GM23248 (cell line): ENCODE data around the gene MSX2. TPM values are rescaled to one million over a fixed set of nuclear protein-coding genes. Genes with fewer than 3 reads are reported as not detected.

Experiments used
- DNase-seq: peaks from one replicate; pipeline ENCODE4 v3.0.0-alpha.2; 2015
- H2AFZ ChIP-seq: fragments of 200-600 bp; sonication (generic); 2 replicates; pipeline ENCODE4 v1.6.1; 2016; ENCODE audit warnings: antibody characterized with exemption
- H3F3A ChIP-seq: fragments of 200-600 bp; sonication (generic); 2 replicates; pipeline ENCODE4 v1.6.1; 2016; ENCODE audit warnings: mild to moderate bottlenecking, antibody characterized with exemption, mixed run types; ENCODE audit not compliant: insufficient read depth
- H3K27ac ChIP-seq: fragments of 200-600 bp; sonication (generic); 2 replicates; pipeline ENCODE4 v1.5.1; 2016; ENCODE audit warnings: mild to moderate bottlenecking
- H3K27me3 ChIP-seq: fragments of 200-600 bp; sonication (generic); replicated peaks from 2 replicates; pipeline ENCODE4 v1.6.1; 2016; ENCODE audit warnings: mild to moderate bottlenecking; ENCODE audit not compliant: insufficient read depth
- H3K36me3 ChIP-seq: fragments of 200-600 bp; sonication (generic); 2 replicates; pipeline ENCODE4 v1.6.1; 2016; ENCODE audit warnings: low read depth, mild to moderate bottlenecking
- H3K4me1 ChIP-seq: fragments of 200-600 bp; sonication (generic); 2 replicates; pipeline ENCODE4 v1.6.1; 2016; ENCODE audit warnings: mild to moderate bottlenecking; ENCODE audit not compliant: insufficient read depth
- H3K4me2 ChIP-seq: fragments of 200-600 bp; sonication (generic); one replicate; pipeline ENCODE4 v1.6.1; 2016; ENCODE audit warnings: mild to moderate bottlenecking; ENCODE audit not compliant: unreplicated experiment
- H3K4me3 ChIP-seq: fragments of 200-600 bp; sonication (generic); 2 replicates; pipeline ENCODE4 v1.5.1; 2016; ENCODE audit warnings: mild to moderate bottlenecking
- H3K79me2 ChIP-seq: fragments of 200-600 bp; sonication (generic); 2 replicates; pipeline ENCODE4 v1.6.1; 2016; ENCODE audit warnings: mild to moderate bottlenecking; ENCODE audit not compliant: insufficient read depth
- H3K9ac ChIP-seq: fragments of 200-600 bp; sonication (generic); 2 replicates; pipeline ENCODE4 v1.6.1; 2016; ENCODE audit warnings: mild to moderate bottlenecking
- H3K9me2 ChIP-seq: fragments of 200-600 bp; sonication (generic); 2 replicates; pipeline ENCODE4 v1.6.1; 2016; ENCODE audit warnings: mixed run types, mild to moderate bottlenecking, moderate library complexity; ENCODE audit not compliant: insufficient read depth
- H3K9me3 ChIP-seq: fragments of 200-600 bp; sonication (generic); one replicate; pipeline ENCODE4 v1.6.1; 2017; ENCODE audit warnings: low read depth
- H4K20me1 ChIP-seq: fragments of 200-600 bp; sonication (generic); 2 replicates; pipeline ENCODE4 v1.6.0; 2016; ENCODE audit not compliant: insufficient read depth
- EZH2 ChIP-seq: fragments of 200-600 bp; sonication (generic); IDR thresholded peaks from 2 replicates; pipeline ENCODE4 v1.6.1; 2018; ENCODE audit warnings: antibody characterized with exemption, mild to moderate bottlenecking; ENCODE audit not compliant: insufficient read depth, poor library complexity, severe bottlenecking
- EZH2phosphoT487 ChIP-seq: fragments of 200-600 bp; sonication (generic); IDR thresholded peaks from 2 replicates; pipeline ENCODE4 v1.6.1; 2018; ENCODE audit warnings: antibody characterized with exemption, moderate library complexity, mild to moderate bottlenecking, low read depth; ENCODE audit not compliant: insufficient read depth
- whole genome bisulfite sequencing, 2 experiments: methylation state at CpG; one replicate each; pipeline ENCODE4 v1.1.6; 2015 to 2017; ENCODE audit warnings: low lambda C conversion rate in 2 of 2, low coverage in 1 of 2; ENCODE audit errors: missing lambda C conversion rate in 2 of 2; 5-methylcytosine and 5-hydroxymethylcytosine counted together
- in situ Hi-C: fragments of 300-500 bp; cut with MboI; formaldehyde crosslinking; loops from 2 replicates; pipeline ENCODE4 v1.15.0; 2020
- polyA plus RNA-seq: library from polyadenylated mRNA; unstranded; fragments of >200 nt; fragmentation: Nextera tagmentation; extraction: Ambion mirVana; gene quantifications from 2 replicates; pipeline ENCODE4 v1.2.1, GENCODE V29; 2016
- total RNA-seq: library from RNA; depleted of rRNA; stranded (reverse); fragments of >200 nt; shearing (Covaris generic); gene quantifications from 2 replicates; pipeline ENCODE4 v1.2.3, GENCODE V29; 2014

MSX2 gene
- total and polyA plus RNA-seq, 2 experiments from 2014 or later: 2.4 TPM

DNA sequence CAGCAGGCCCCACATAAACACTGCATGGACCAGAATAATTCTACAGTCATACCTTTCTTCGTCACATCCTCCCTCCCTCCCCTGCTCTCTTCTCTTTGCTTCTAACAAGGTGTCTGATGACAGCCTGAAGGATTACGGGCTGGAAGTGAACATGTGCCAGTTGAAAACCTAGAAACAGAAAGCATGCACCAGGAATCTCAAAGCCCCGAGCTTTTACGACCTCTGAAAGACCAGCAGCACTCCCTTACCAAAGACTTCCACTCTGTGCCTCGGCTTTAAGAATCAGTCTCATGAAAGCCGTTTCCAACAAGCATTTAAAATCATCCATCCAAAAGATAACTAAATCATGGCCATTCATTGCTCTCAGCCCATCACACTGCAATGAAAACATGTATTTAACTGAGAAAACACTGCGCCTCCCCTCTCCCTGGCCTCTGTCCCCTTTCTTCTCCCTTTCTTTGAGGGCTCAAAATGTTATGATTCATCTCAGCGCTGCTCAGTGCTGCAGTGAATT is 21.3 kb downstream of the MSX2 start:
- Histone ChIP-seq H3K27me3 (peaks cover 15% of the 10 kb centered on the region), H4K20me1 (no peaks in the 10 kb centered on the region), H3K4me3 (no peak overlapping the region), H3F3A (no peaks in the 10 kb centered on the region), H3K27ac (no peak overlapping the region), H3K36me3 (no peaks in the 10 kb centered on the region), H3K9ac (no peak overlapping the region), H3K9me3 (no peaks in the 10 kb centered on the region), H3K79me2 (no peaks in the 10 kb centered on the region), H3K4me1 (no peaks in the 10 kb centered on the region), H3K9me2 (no peaks in the 10 kb centered on the region), H2AFZ (no peak overlapping the region), H3K4me2 (no peak overlapping the region)
- in situ Hi-C loops: no loop called here
- WGBS, 2 experiments: 59 to 61% methylated on average over 8 of the region's 8 CpGs
- TF ChIP-seq EZH2phosphoT487: no peak
- no peak for TF ChIP-seq EZH2
- DNase-seq: no peak

- no peaks in the 10 kb centered on the region for H3K79me2 ChIP-seq
- peak overlapping the region; percentile 87 for H2AFZ ChIP-seq
- H3K27ac ChIP-seq: no peak overlapping the region
- in situ Hi-C loops: no loop called here
- H3K9ac ChIP-seq: peak overlapping the region; percentile 50
- TF ChIP-seq EZH2phosphoT487 (no peak), EZH2 (no peak)
- peaks cover 21% of the 10 kb centered on the region for H3K27me3 ChIP-seq
- 0 to 5% methylated on average over 3 of the region's 3 CpGs for WGBS, 2 experiments
- no peaks in the 10 kb centered on the region for H3K4me1 ChIP-seq
- no peaks in the 10 kb centered on the region for H3K9me2 ChIP-seq
- H3K9me3 ChIP-seq: no peaks in the 10 kb centered on the region
- peak overlapping the region; percentile 77 for H3K4me3 ChIP-seq
- peak; percentile 79 for DNase-seq
- no peaks in the 10 kb centered on the region for H4K20me1 ChIP-seq
- no peaks in the 10 kb centered on the region for H3K36me3 ChIP-seq
- peak overlapping the region; percentile 97 for H3K4me2 ChIP-seq
- no peaks in the 10 kb centered on the region for H3F3A ChIP-seq
These were observed 26.3 kb downstream of the MSX2 start for GRCh38 chr5:174750711-174751110.

DNA sequence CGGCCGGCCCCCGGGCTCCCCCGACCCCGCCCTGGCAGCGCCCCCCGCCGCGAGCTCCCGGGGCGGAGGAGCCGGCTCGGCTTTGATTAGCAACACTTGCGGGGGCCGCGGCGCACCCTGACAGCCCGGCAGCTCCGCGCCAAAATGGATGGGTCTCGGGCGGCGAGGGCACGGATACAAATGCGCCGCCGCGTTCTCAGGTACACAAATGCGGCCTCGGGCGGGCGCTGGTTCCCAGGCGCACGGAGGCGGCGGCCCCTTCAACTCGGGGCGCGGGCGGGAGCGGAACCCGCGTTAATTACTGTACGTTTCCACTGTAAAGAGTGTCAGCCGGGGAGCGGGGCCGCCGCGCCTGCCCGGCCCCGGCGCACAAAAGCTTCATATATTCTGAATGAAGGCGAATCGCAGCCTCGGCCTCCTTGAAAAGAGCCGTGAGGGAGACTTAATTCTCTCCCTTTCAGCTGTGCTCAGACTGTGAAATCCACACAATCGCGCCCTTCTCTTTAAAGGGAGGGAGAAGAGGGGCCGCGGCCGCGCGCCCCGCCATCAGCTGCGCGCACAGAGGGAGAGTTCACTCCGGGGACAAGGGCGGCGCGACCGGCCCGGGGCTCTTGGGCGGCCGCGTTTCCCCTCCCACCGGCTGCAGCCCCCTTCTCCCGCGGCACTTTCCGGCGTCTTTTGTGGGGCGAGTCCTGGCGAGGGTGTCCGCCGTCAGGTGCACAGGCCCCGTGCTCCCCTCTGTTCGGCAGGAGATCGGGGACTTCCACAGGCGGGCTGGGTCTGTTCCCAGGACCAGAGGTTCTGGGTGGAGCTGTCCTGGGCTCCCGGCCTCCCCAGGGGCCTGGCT is 27.0 kb downstream of the MSX2 start:
- Histone ChIP-seq H4K20me1 (no peaks in the 10 kb centered on the region), H3K9ac (peak overlapping the region; percentile 50), H3K27me3 (peaks cover 23% of the 10 kb centered on the region), H3K4me3 (peak overlapping the region; percentile 77), H3K79me2 (no peaks in the 10 kb centered on the region), H3K4me1 (no peaks in the 10 kb centered on the region), H3K9me3 (no peaks in the 10 kb centered on the region), H3K36me3 (no peaks in the 10 kb centered on the region), H2AFZ (peak overlapping the region; percentile 87), H3K9me2 (no peaks in the 10 kb centered on the region), H3K27ac (no peak overlapping the region), H3F3A (no peaks in the 10 kb centered on the region), H3K4me2 (peak overlapping the region; percentile 97)
- in situ Hi-C loops: no loop called here
- 1 to 2% methylated on average over 63 to 83 of the region's 89 CpGs for WGBS, 2 experiments
- DNase-seq: peak; percentile 52
- no peak for TF ChIP-seq EZH2
- TF ChIP-seq EZH2phosphoT487: no peak

GRCh38 chr5:174752121-174752520 is 27.7 kb downstream of the MSX2 start:
- Histone ChIP-seq H3K36me3 (no peaks in the 10 kb centered on the region), H2AFZ (no peak overlapping the region), H3K27ac (no peak overlapping the region), H3F3A (no peaks in the 10 kb centered on the region), H3K4me3 (no peak overlapping the region; the same call in 1 of the 2 replicates), H3K9me3 (no peaks in the 10 kb centered on the region), H3K9me2 (no peaks in the 10 kb centered on the region), H3K4me1 (no peaks in the 10 kb centered on the region), H3K79me2 (no peaks in the 10 kb centered on the region), H3K9ac (no peak overlapping the region), H3K27me3 (peaks cover 20% of the 10 kb centered on the region), H3K4me2 (no peak overlapping the region), H4K20me1 (no peaks in the 10 kb centered on the region)
- in situ Hi-C loops: no loop called here
- WGBS, 2 experiments: 88 to 89% methylated on average over 5 of the region's 5 CpGs
- TF ChIP-seq EZH2phosphoT487 (no peak), EZH2 (no peak)
- DNase-seq: no peak
